ENCODE data around the gene GFOD1. TPM values are rescaled to one million over a fixed set of nuclear protein-coding genes. Genes with fewer than 3 reads are reported as not detected.

GFOD1 gene
- total RNA-seq, 6 experiments from 2014 or later: 2.3 to 4.7 (median 2.9) TPM

- no peaks in the 10 kb centered on the region for H3K27me3 Mint-ChIP-seq (ENCODE audit: insufficient read depth)
- H3K4me1 Mint-ChIP-seq (ENCODE audit: low read depth): peaks cover 36% of the 10 kb centered on the region
- TF ChIP-seq CTCF (IDR thresholded peaks at IDR 0.05): no peak
- no peak for DNase-seq
- peak overlapping the region; percentile 55 for H3K4me3 Mint-ChIP-seq
- H3K9me3 Mint-ChIP-seq: no peaks in the 10 kb centered on the region
- no peaks in the 10 kb centered on the region; the same call in 1 of the 2 replicates for H3K36me3 Mint-ChIP-seq (ENCODE audit: low read depth)
- no peak overlapping the region; the same call in 1 of the 2 replicates for H3K27ac Mint-ChIP-seq
These were observed 3.2 kb downstream of the GFOD1 start for GRCh38 chr6:13484138-13484708.

GRCh38 chr6:13480631-13481501, 6.5 kb downstream of the GFOD1 start:
- H3K4me1 Mint-ChIP-seq (ENCODE audit: low read depth): peaks cover 34% of the 10 kb centered on the region
- H3K9me3 Mint-ChIP-seq: no peaks in the 10 kb centered on the region
- no peak for DNase-seq
- no peak overlapping the region for H3K27ac Mint-ChIP-seq
- no peaks in the 10 kb centered on the region; the same call in 1 of the 2 replicates for H3K36me3 Mint-ChIP-seq (ENCODE audit: low read depth)
- TF ChIP-seq CTCF (IDR thresholded peaks at IDR 0.05): no peak
- no peaks in the 10 kb centered on the region for H3K27me3 Mint-ChIP-seq (ENCODE audit: insufficient read depth)
- no peak overlapping the region for H3K4me3 Mint-ChIP-seq

- H3K27ac Mint-ChIP-seq: no peak overlapping the region
- TF ChIP-seq CTCF (IDR thresholded peaks at IDR 0.05): no peak
- H3K27me3 Mint-ChIP-seq (ENCODE audit: insufficient read depth): no peaks in the 10 kb centered on the region
- peaks cover 25% of the 10 kb centered on the region for H3K4me1 Mint-ChIP-seq (ENCODE audit: low read depth)
- DNase-seq: no peak
- no peaks in the 10 kb centered on the region; the same call in 1 of the 2 replicates for H3K36me3 Mint-ChIP-seq (ENCODE audit: low read depth)
- no peaks in the 10 kb centered on the region for H3K9me3 Mint-ChIP-seq
- no peak overlapping the region for H3K4me3 Mint-ChIP-seq
These were observed 7.4 kb downstream of the GFOD1 start for GRCh38 chr6:13479971-13480434.

- Mint-ChIP-seq H3K36me3 (ENCODE audit: low read depth) (no peaks in the 10 kb centered on the region; the same call in 1 of the 2 replicates), H3K4me3 (no peak overlapping the region), H3K27ac (no peak overlapping the region)
These were observed 8.1 kb downstream of the GFOD1 start for GRCh38 chr6:13479206-13479800.

More at GRCh38 chr6:13479206-13479800, 8.1 kb downstream of the GFOD1 start:
- no peak for TF ChIP-seq CTCF (IDR thresholded peaks at IDR 0.05)
- no peaks in the 10 kb centered on the region for H3K27me3 Mint-ChIP-seq (ENCODE audit: insufficient read depth)
- H3K9me3 Mint-ChIP-seq: no peaks in the 10 kb centered on the region
- peaks cover 22% of the 10 kb centered on the region for H3K4me1 Mint-ChIP-seq (ENCODE audit: low read depth)
- DNase-seq: no peak
